ENCODE data around the gene LPA.
A peak's percentile ranks its signal among the peaks of the same experiment; 100 is the strongest.

Gene LPA

GRCh38 chr6:160667639-160668481 lies 3.8 kb upstream of the LPA start:
- TF ChIP-seq, protein P1, sequence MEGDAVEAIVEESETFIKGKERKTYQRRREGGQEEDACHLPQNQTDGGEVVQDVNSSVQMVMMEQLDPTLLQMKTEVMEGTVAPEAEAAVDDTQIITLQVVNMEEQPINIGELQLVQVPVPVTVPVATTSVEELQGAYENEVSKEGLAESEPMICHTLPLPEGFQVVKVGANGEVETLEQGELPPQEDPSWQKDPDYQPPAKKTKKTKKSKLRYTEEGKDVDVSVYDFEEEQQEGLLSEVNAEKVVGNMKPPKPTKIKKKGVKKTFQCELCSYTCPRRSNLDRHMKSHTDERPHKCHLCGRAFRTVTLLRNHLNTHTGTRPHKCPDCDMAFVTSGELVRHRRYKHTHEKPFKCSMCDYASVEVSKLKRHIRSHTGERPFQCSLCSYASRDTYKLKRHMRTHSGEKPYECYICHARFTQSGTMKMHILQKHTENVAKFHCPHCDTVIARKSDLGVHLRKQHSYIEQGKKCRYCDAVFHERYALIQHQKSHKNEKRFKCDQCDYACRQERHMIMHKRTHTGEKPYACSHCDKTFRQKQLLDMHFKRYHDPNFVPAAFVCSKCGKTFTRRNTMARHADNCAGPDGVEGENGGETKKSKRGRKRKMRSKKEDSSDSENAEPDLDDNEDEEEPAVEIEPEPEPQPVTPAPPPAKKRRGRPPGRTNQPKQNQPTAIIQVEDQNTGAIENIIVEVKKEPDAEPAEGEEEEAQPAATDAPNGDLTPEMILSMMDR (IDR thresholded peaks at IDR 0.05; ENCODE audit: insufficient read depth, low read depth, low read length, missing control alignments) = peak; percentile 72
- no peak overlapping the region for H3K4me3 ChIP-seq (ENCODE audit: low read length)
- peak; percentile 65 for DNase-seq (ENCODE audit: low read depth)

GRCh38 chr6:160662842-160663241 lies 1.2 kb downstream of the LPA start:
- H3K4me3 ChIP-seq (ENCODE audit: low read length) = no peak overlapping the region
- TF ChIP-seq, protein P1 (IDR thresholded peaks at IDR 0.05; ENCODE audit: insufficient read depth, low read depth, low read length, missing control alignments) = no peak
- no peak for DNase-seq (ENCODE audit: low read depth)

- H3K4me3 ChIP-seq (ENCODE audit: low read length) = no peak overlapping the region
- no peak for DNase-seq (ENCODE audit: low read depth)
- TF ChIP-seq, protein P1 (IDR thresholded peaks at IDR 0.05; ENCODE audit: insufficient read depth, low read depth, low read length, missing control alignments) = no peak
Measured at GRCh38 chr6:160662429-160662828, 1.6 kb downstream of the LPA start.

DNA sequence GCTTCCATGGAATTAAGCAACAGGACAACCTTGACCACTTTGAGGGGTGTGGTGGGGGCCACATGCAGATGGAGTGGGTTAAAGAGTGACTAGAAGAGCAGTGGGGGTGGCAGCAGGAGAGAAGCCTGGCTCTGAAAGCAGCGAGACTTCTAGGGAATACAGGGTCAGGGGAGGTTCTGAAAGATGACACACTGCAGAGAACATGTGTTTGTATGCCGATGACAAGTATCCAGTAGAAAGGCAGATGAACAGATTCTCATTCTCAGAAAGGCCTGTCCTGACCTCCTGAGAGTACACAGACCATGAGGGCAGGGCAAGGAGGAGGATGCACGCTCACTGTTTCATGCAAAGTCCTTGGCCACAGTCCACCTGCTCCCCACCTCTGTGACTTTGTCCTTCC lies 2.9 kb downstream of the LPA start:
- no peak overlapping the region for H3K4me3 ChIP-seq (ENCODE audit: low read length)
- TF ChIP-seq, protein P1 (IDR thresholded peaks at IDR 0.05; ENCODE audit: insufficient read depth, low read depth, low read length, missing control alignments) = no peak
- DNase-seq (ENCODE audit: low read depth) = no peak

- no peak for DNase-seq (ENCODE audit: low read depth)
- TF ChIP-seq, protein P1 (IDR thresholded peaks at IDR 0.05; ENCODE audit: insufficient read depth, low read depth, low read length, missing control alignments) = no peak
- no peak overlapping the region for H3K4me3 ChIP-seq (ENCODE audit: low read length)
Measured at GRCh38 chr6:160659562-160659961, 4.5 kb downstream of the LPA start.

- no peak for DNase-seq (ENCODE audit: low read depth)
- TF ChIP-seq, protein P1 (IDR thresholded peaks at IDR 0.05; ENCODE audit: insufficient read depth, low read depth, low read length, missing control alignments) = no peak
- no peak overlapping the region for H3K4me3 ChIP-seq (ENCODE audit: low read length)
Measured at GRCh38 chr6:160634706-160635105, 29.4 kb downstream of the LPA start.

Data from epithelial cell of esophagus (primary cell).